Pancreas (tissue), 10 donors: Measurements from ENCODE around the gene FHIT. TPM values are rescaled to one million over a fixed set of nuclear protein-coding genes. Genes with fewer than 3 reads are reported as not detected.

ENCODE experiments used
- ATAC-seq, 4 donors: fragments of 200-7000 bp; cut with Tn5 transposase; one replicate each; pipeline versions ENCODE4 v1.8.0 to v1.9.1; 2020; ENCODE audit warnings: mild to moderate bottlenecking in 4 of 4, moderate library complexity in 4 of 4
- DNase-seq, 6 donors: peaks; one replicate each; pipeline ENCODE4 v3.0.0-alpha.2; 2020
- FAIRE-seq: peaks from 2 replicates; lab custom pipeline; 2012; peaks lifted over from hg19 to GRCh38; lab: Jason Lieb, UNC
- H3K27ac ChIP-seq, 4 donors: fragments of 200-600 bp; sonication (generic); 1 replicate in 3 of 4; 2 replicates in 1 of 4; pipeline versions ENCODE4 v1.5.0 to v1.8.0; 2020
- H3K27me3 ChIP-seq, 4 donors: fragments of 200-600 bp; one replicate each; pipeline ENCODE4 v1.8.0; 2021
- H3K36me3 ChIP-seq, 3 donors: fragments of 200-600 bp; sonication (generic) in 1 of 3; one replicate each; pipeline versions ENCODE4 v1.5.0 to v1.8.0; 2020 to 2021
- H3K4me1 ChIP-seq, 3 donors: fragments of 200-600 bp; one replicate each; pipeline ENCODE4 v1.8.0; 2021
- H3K4me3 ChIP-seq, 4 donors: fragments of 200-600 bp; sonication (generic) in 2 of 4; one replicate each; pipeline versions ENCODE4 v1.5.0 to v1.8.0; 2020 to 2021
- H3K9me3 ChIP-seq, 4 donors: fragments of 200-600 bp; one replicate each; pipeline ENCODE4 v1.8.0; 2021
- CTCF ChIP-seq, 4 donors: fragments of 200-600 bp; sonication (generic) in 3 of 4; IDR thresholded peaks; one replicate each; pipeline versions ENCODE4 v1.5.0 to v1.8.0; 2021; ENCODE audit warnings: antibody characterized with exemption in 4 of 4
- WGBS, 2 donors: extraction: QIAGEN DNeasy Blood & Tissue Kit; methylation state at CpG; one replicate each; pipeline ENCODE4 v1.1.7; 2013; 5-methylcytosine and 5-hydroxymethylcytosine counted together
- intact Hi-C, 3 donors: fragments of 100-400 bp; cut with DNase I; formaldehyde crosslinking; loops; one replicate each; pipeline versions ENCODE4 v1.11.1 to v1.14.2; 2022
- polyA plus RNA-seq, 2 donors: library from polyadenylated mRNA; stranded (reverse); fragments of 200-250 nt; gene quantifications; one replicate each; pipeline ENCODE4 v1.2.3, GENCODE V29; 2013
- total RNA-seq, 6 donors: library from RNA; stranded (reverse); fragmentation: NEBNext Ultra II Directional in 4 of 6; extraction: Animal tissue kit (Norgen Biotek cat#: 25700) in 4 of 6; gene quantifications; one replicate each; pipeline versions ENCODE4 v1.2.1 to v1.2.4, GENCODE V29; 2021 to 2023
- donor health status: healthy with polysubstance abuse.
- donor health status: DM: no; HTN: no; CAD: no; lungs with moderate emphysema.
- donor health status: DM: no; HTN: no; CAD: no.
- donor health status: control.
- donor health status: control.
- donor health status: Bipolar disorder and iron deficiency.
- donor health status: DM: yes; HTN: yes; CAD: no.
- donor health status: DM: no; HTN: no; CAD: no.
- donor health status: DM: no; HTN: no; CAD: no.
- donor health status: DM: yes; HTN: yes; CAD: no.

The FHIT gene
- total and polyA plus RNA-seq, 8 donors, result 4.8 to 15.7 (median 8.0) TPM

- TF ChIP-seq CTCF (IDR thresholded peaks at IDR 0.05), result no peak
Observed at GRCh38 chr3:59873576-59874230, 1377.5 kb downstream of the FHIT start.

GRCh38 chr3:59872128-59872527, 1379.1 kb downstream of the FHIT start:
- no peak overlapping the region for H3K27ac ChIP-seq
- no peaks in the 10 kb centered on the region for H3K36me3 ChIP-seq
- TF ChIP-seq CTCF (IDR thresholded peaks at IDR 0.05), result no peak
- H3K9me3 ChIP-seq, result no peaks in the 10 kb centered on the region
- H3K4me3 ChIP-seq, result no peak overlapping the region
- ATAC-seq, result no peak
- FAIRE-seq, result no peak
- H3K27me3 ChIP-seq, result no peaks in the 10 kb centered on the region
- no peak for DNase-seq
- intact Hi-C loops, result no loop called here
- WGBS, 2 donors, result 74 to 77% methylated on average over 3 of the region's 3 CpGs
- H3K4me1 ChIP-seq, result no peaks in the 10 kb centered on the region

More at GRCh38 chr3:59873576-59874230, 1377.5 kb downstream of the FHIT start:
- ATAC-seq, result peak in 1 of 4 donors; percentile 28
- DNase-seq, result no peak
- H3K27ac ChIP-seq, result no peak overlapping the region
- WGBS, 2 donors, result 79 to 81% methylated on average over 8 of the region's 8 CpGs
- H3K9me3 ChIP-seq, result no peaks in the 10 kb centered on the region
- no peak for FAIRE-seq
- no peaks in the 10 kb centered on the region for H3K4me1 ChIP-seq
- H3K36me3 ChIP-seq, result no peaks in the 10 kb centered on the region
- intact Hi-C loops, result no loop called here
- no peaks in the 10 kb centered on the region for H3K27me3 ChIP-seq
- no peak overlapping the region for H3K4me3 ChIP-seq

- DNase-seq, result no peak
- WGBS, 2 donors, result 74 to 78% methylated on average over 3 of the region's 3 CpGs
- no peaks in the 10 kb centered on the region for H3K9me3 ChIP-seq
- no peak for TF ChIP-seq CTCF (IDR thresholded peaks at IDR 0.05)
- no peaks in the 10 kb centered on the region for H3K4me1 ChIP-seq
- no peak overlapping the region for H3K27ac ChIP-seq
- H3K27me3 ChIP-seq, result no peaks in the 10 kb centered on the region
- no peak for FAIRE-seq
- intact Hi-C loops, result no loop called here
- H3K4me3 ChIP-seq, result no peak overlapping the region
- no peaks in the 10 kb centered on the region for H3K36me3 ChIP-seq
- ATAC-seq, result no peak
Observed at GRCh38 chr3:59867185-59868002, 1383.9 kb downstream of the FHIT start.

- DNase-seq, result peak in 1 of 6 donors; percentile 20
- Histone ChIP-seq H3K36me3 (no peaks in the 10 kb centered on the region), H3K27me3 (no peaks in the 10 kb centered on the region), H3K27ac (no peak overlapping the region), H3K4me1 (no peaks in the 10 kb centered on the region), H3K4me3 (no peak overlapping the region), H3K9me3 (no peaks in the 10 kb centered on the region)
- no peak for FAIRE-seq
- 77 to 82% methylated on average over 5 of the region's 5 CpGs for WGBS, 2 donors
- intact Hi-C loops, result no loop called here
- peak in 2 of 4 donors; percentile 40 to 64 for ATAC-seq
- TF ChIP-seq CTCF (IDR thresholded peaks at IDR 0.05), result no peak
Observed at GRCh38 chr3:59866076-59866475, 1385.2 kb downstream of the FHIT start.

- ATAC-seq (no peak), DNase-seq (no peak), FAIRE-seq (no peak)
- no peak for TF ChIP-seq CTCF (IDR thresholded peaks at IDR 0.05)
- no peak overlapping the region for H3K4me3 ChIP-seq
- H3K27me3 ChIP-seq, result no peaks in the 10 kb centered on the region
- intact Hi-C loops, result no loop called here
- no peaks in the 10 kb centered on the region for H3K9me3 ChIP-seq
- H3K4me1 ChIP-seq, result no peaks in the 10 kb centered on the region
- no peak overlapping the region for H3K27ac ChIP-seq
- H3K36me3 ChIP-seq, result no peaks in the 10 kb centered on the region
- WGBS, 2 donors, result 83 to 85% methylated on average over 4 of the region's 4 CpGs
Observed at GRCh38 chr3:59865351-59865750, 1385.9 kb downstream of the FHIT start.
